T-helper 9 cell (primary cell): Measurements from ENCODE around the gene FAM3D.

Experiments
- DNase-seq: peaks from one replicate; pipeline ENCODE4 v3.0.0-alpha.2; 2020

The FAM3D gene

GRCh38 chr3:58625196-58625824 lies 41.3 kb downstream of the FAM3D start:
- DNase-seq = no peak

GRCh38 chr3:58624550-58624949 lies 42.0 kb downstream of the FAM3D start:
- no peak for DNase-seq

- DNase-seq = no peak
Observed at GRCh38 chr3:58623961-58624360, 42.6 kb downstream of the FAM3D start.

- no peak for DNase-seq
Observed at GRCh38 chr3:58623478-58623877, 43.1 kb downstream of the FAM3D start.

GRCh38 chr3:58622892-58623291 lies 43.7 kb downstream of the FAM3D start:
- DNase-seq = no peak

- DNase-seq = no peak
Observed at GRCh38 chr3:58622436-58622835, 44.1 kb downstream of the FAM3D start.

GRCh38 chr3:58621086-58621830 lies 45.3 kb downstream of the FAM3D start:
- no peak for DNase-seq

- no peak for DNase-seq
Observed at GRCh38 chr3:58620421-58620820, 46.2 kb downstream of the FAM3D start.

GRCh38 chr3:58617338-58617761 lies 49.2 kb downstream of the FAM3D start:
- no peak for DNase-seq

- no peak for DNase-seq
Observed at GRCh38 chr3:58613236-58614132, 53.1 kb downstream of the FAM3D start.

GRCh38 chr3:58612830-58613229 lies 53.7 kb downstream of the FAM3D start:
- DNase-seq = no peak

GRCh38 chr3:58609990-58610389 lies 56.6 kb downstream of the FAM3D start:
- no peak for DNase-seq

- DNase-seq = no peak
Observed at GRCh38 chr3:58608648-58609047, 57.9 kb downstream of the FAM3D start.

- no peak for DNase-seq
Observed at GRCh38 chr3:58607816-58608215, 58.8 kb downstream of the FAM3D start.

GRCh38 chr3:58606693-58607092 lies 59.9 kb downstream of the FAM3D start:
- DNase-seq = no peak

- DNase-seq = no peak
Observed at GRCh38 chr3:58604031-58604430, 62.5 kb downstream of the FAM3D start.

GRCh38 chr3:58603606-58604005 lies 63.0 kb downstream of the FAM3D start:
- DNase-seq = no peak

GRCh38 chr3:58597770-58598310 lies 68.7 kb downstream of the FAM3D start:
- no peak for DNase-seq

GRCh38 chr3:58596834-58597518 lies 69.6 kb downstream of the FAM3D start:
- DNase-seq = no peak

- DNase-seq = no peak
Observed at GRCh38 chr3:58594117-58594516, 72.5 kb downstream of the FAM3D start.

GRCh38 chr3:58591517-58592510 lies 74.8 kb downstream of the FAM3D start:
- no peak for DNase-seq
